Panc1 (cell line): ENCODE results near the gene TBCK. TPM values are rescaled to one million over a fixed set of nuclear protein-coding genes. Genes with fewer than 3 reads are reported as not detected.

Experiments
- ATAC-seq: fragments of 200-7000 bp; cut with Tn5 transposase; 2 replicates; pipeline ENCODE4 v1.9.1; 2020; ENCODE audit warnings: mild to moderate bottlenecking, moderate library complexity
- BruUV-seq: library from RNA; stranded (reverse); fragments of 400-500 nt; replicated peaks from 2 replicates; lab custom pipeline; 2021; lab: Mats Ljungman, UMichigan
- CTCF ChIA-PET: fragments of 300-600 bp; sonication (Branson Sonifier 250); formaldehyde crosslinking; loops from one replicate; lab custom pipeline; 2022; ENCODE audit warnings: antibody characterized with exemption; lab: Charles Lee
- POLR2A ChIA-PET: fragments of 300-600 bp; sonication (Branson Sonifier 250); formaldehyde crosslinking; loops from one replicate; lab custom pipeline; 2022; ENCODE audit warnings: antibody characterized with exemption; lab: Charles Lee
- DNase-seq: peaks from one replicate; pipeline ENCODE4 v3.0.0-alpha.2; 2010; ENCODE audit warnings: low read depth, low spot score
- H3K27ac ChIP-seq: 2 replicates; pipeline ENCODE4 v1.5.1; 2011; ENCODE audit warnings: mild to moderate bottlenecking, low read length, inconsistent platforms
- H3K27me3 ChIP-seq: fragments of 200-500 bp; sonication (Bioruptor generic); 2 replicates; pipeline ENCODE4 v1.6.0; 2014; ENCODE audit warnings: low read length, inconsistent platforms; ENCODE audit not compliant: control insufficient read depth, insufficient read depth
- H3K36me3 ChIP-seq: fragments of 200-500 bp; sonication (Bioruptor generic); 2 replicates; pipeline ENCODE4 v1.5.1; 2014; ENCODE audit warnings: inconsistent platforms, mild to moderate bottlenecking, low read length, moderate library complexity; ENCODE audit not compliant: control insufficient read depth, insufficient read depth
- H3K4me1 ChIP-seq: 2 replicates; pipeline ENCODE4 v1.5.1; 2011; ENCODE audit warnings: inconsistent platforms, mild to moderate bottlenecking, low read length, moderate library complexity; ENCODE audit not compliant: control insufficient read depth, insufficient read depth
- H3K4me3 ChIP-seq, 2 experiments: 2 replicates each; pipeline ENCODE4 v1.5.1; 2011 to 2012; ENCODE audit warnings: low read depth in 2 of 2, low read length in 2 of 2, mild to moderate bottlenecking in 2 of 2, inconsistent platforms in 1 of 2, moderate library complexity in 1 of 2
- H3K9me3 ChIP-seq: fragments of 200-500 bp; sonication (Bioruptor generic); 2 replicates; pipeline ENCODE4 v1.5.1; 2014; ENCODE audit warnings: low read depth, mild to moderate bottlenecking, inconsistent platforms, low read length, moderate library complexity; ENCODE audit not compliant: control insufficient read depth, insufficient read depth
- POLR2AphosphoS5 ChIP-seq: IDR thresholded peaks from 2 replicates; pipeline ENCODE4 v1.6.1; 2012; ENCODE audit warnings: mild to moderate bottlenecking, low read depth, low read length, moderate library complexity
- REST ChIP-seq, 2 experiments: IDR thresholded peaks; 2 replicates each; pipeline ENCODE4 v1.6.1; 2011 to 2012; ENCODE audit warnings: low read depth in 2 of 2, control low read depth in 1 of 2, low read length in 1 of 2, mild to moderate bottlenecking in 1 of 2, moderate library complexity in 1 of 2; ENCODE audit not compliant: insufficient read depth in 1 of 2
- SIN3A ChIP-seq: IDR thresholded peaks from 2 replicates; pipeline ENCODE4 v1.6.1; 2012; ENCODE audit warnings: low read depth, mild to moderate bottlenecking, low read length, moderate library complexity, borderline replicate concordance; ENCODE audit not compliant: insufficient read depth
- TCF7L2 ChIP-seq: IDR thresholded peaks from 2 replicates; pipeline ENCODE4 v1.6.1; 2011; ENCODE audit warnings: mild to moderate bottlenecking, low read depth, low read length, inconsistent platforms
- in situ Hi-C: cut with HindIII; loops from 2 replicates; pipeline ENCODE4 v1.10.0; 2016; ENCODE audit warnings: low sequenced_read_pairs, low pct_unique_long_range_greater_than_20kb
- intact Hi-C: fragments of 100-400 bp; cut with micrococcal nuclease; formaldehyde crosslinking; loops from one replicate; pipeline ENCODE4 v1.10.0; 2022; ENCODE audit not compliant: unreplicated experiment
- total RNA-seq: library from RNA; stranded (reverse); gene quantifications from one replicate; pipeline ENCODE4 v1.2.1, GENCODE V29; 2021; ENCODE audit not compliant: unreplicated experiment
- TF ChIP-seq, protein P1 (sequence below): fragments of 450-650 bp; IDR thresholded peaks from 2 replicates; pipeline ENCODE4 v1.5.1; 2017; ENCODE audit warnings: mild to moderate bottlenecking

TBCK gene
- total RNA-seq, 1 experiment from 2014 or later, result 15.1 TPM

DNA sequence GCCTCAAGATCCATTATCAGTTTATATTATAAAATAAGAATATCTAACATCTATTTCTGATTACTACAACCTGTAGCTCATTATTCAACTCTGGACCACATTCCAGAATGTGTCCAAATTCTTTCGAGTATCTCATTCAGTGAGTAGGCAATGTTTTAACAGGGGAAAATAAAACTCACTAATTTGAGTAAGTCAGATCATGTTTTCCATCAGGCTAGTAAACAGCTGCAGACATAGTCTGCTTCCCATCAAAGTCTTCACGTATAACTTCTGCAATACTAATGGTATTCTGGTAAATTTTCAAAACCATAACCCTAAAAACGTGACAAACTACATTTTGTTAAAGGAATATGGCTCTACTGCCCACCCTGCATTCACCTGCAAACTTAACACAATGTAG lies 31.8 kb downstream of the TBCK start:
- TF ChIP-seq SIN3A, result no peak
- TF ChIP-seq, protein P1, sequence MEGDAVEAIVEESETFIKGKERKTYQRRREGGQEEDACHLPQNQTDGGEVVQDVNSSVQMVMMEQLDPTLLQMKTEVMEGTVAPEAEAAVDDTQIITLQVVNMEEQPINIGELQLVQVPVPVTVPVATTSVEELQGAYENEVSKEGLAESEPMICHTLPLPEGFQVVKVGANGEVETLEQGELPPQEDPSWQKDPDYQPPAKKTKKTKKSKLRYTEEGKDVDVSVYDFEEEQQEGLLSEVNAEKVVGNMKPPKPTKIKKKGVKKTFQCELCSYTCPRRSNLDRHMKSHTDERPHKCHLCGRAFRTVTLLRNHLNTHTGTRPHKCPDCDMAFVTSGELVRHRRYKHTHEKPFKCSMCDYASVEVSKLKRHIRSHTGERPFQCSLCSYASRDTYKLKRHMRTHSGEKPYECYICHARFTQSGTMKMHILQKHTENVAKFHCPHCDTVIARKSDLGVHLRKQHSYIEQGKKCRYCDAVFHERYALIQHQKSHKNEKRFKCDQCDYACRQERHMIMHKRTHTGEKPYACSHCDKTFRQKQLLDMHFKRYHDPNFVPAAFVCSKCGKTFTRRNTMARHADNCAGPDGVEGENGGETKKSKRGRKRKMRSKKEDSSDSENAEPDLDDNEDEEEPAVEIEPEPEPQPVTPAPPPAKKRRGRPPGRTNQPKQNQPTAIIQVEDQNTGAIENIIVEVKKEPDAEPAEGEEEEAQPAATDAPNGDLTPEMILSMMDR, result no peak
- no peak for TF ChIP-seq TCF7L2
- H3K36me3 ChIP-seq, result no peaks in the 10 kb centered on the region
- in situ Hi-C loops (no loop called here), intact Hi-C loops (no loop called here)
- no peak overlapping the region for H3K27ac ChIP-seq
- CTCF ChIA-PET, result no interaction called here
- DNase-seq (no peak), ATAC-seq (no peak)
- no peaks in the 10 kb centered on the region for H3K9me3 ChIP-seq
- POLR2A ChIA-PET, result no interaction called here
- H3K4me1 ChIP-seq, result no peaks in the 10 kb centered on the region
- BruUV-seq, result no TSS peak
- H3K27me3 ChIP-seq, result no peaks in the 10 kb centered on the region
- H3K4me3 ChIP-seq, result no peak overlapping the region

GRCh38 chr4:106277140-106277675 lies 38.8 kb downstream of the TBCK start:
- BruUV-seq, result no TSS peak
- no peaks in the 10 kb centered on the region for H3K27me3 ChIP-seq
- in situ Hi-C loops, result no loop called here
- DNase-seq (no peak), ATAC-seq (no peak)
- no peaks in the 10 kb centered on the region for H3K36me3 ChIP-seq
- CTCF ChIA-PET, result no interaction called here
- no peak overlapping the region for H3K4me3 ChIP-seq
- H3K4me1 ChIP-seq, result no peaks in the 10 kb centered on the region
- TF ChIP-seq TCF7L2 (no peak), REST (IDR thresholded peaks at IDR 0.05; ENCODE audit: insufficient read depth in 1 of 2, low read depth in 2 of 2, low read length in 1 of 2) (no peak), SIN3A (no peak), POLR2AphosphoS5 (no peak)
- TF ChIP-seq, protein P1, result no peak
- no peak overlapping the region for H3K27ac ChIP-seq
- H3K9me3 ChIP-seq, result no peaks in the 10 kb centered on the region
- intact Hi-C loops, result no loop called here
- POLR2A ChIA-PET, result no interaction called here
